Nephron progenitor cell (in vitro differentiated cells): ENCODE results near the gene KATNB1.
"Not testable (repeated sequence)": the region's sequence is repeated elsewhere in the genome, so short reads cannot be mapped to it uniquely, and the experiment has no call there.

Experiments used
- DNase-seq: peaks from one replicate; pipeline ENCODE4 v3.0.0; 2021
- H3K27ac Mint-ChIP-seq: 2 replicates; pipeline ENCODE4 v1.8.0; 2021; ENCODE audit warnings: mild to moderate bottlenecking, moderate library complexity, mixed read lengths
- H3K27me3 Mint-ChIP-seq: 2 replicates; pipeline ENCODE4 v1.8.0; 2021; ENCODE audit warnings: mild to moderate bottlenecking, low read depth, mixed read lengths; ENCODE audit not compliant: poor library complexity
- H3K36me3 Mint-ChIP-seq: 2 replicates; pipeline ENCODE4 v1.8.0; 2021; ENCODE audit warnings: low read depth, mixed read lengths
- H3K4me1 Mint-ChIP-seq: 2 replicates; pipeline ENCODE4 v1.8.0; 2021; ENCODE audit warnings: mixed read lengths
- H3K4me3 Mint-ChIP-seq: 2 replicates; pipeline ENCODE4 v1.8.0; 2021; ENCODE audit warnings: mild to moderate bottlenecking, moderate library complexity, mixed read lengths
- H3K9me3 Mint-ChIP-seq: 2 replicates; pipeline ENCODE4 v1.8.0; 2021; ENCODE audit warnings: mild to moderate bottlenecking, moderate library complexity, mixed read lengths
- TF ChIP-seq, protein P1 (sequence below): fragments of 200-600 bp; sonication (generic); IDR thresholded peaks from 2 replicates; pipeline ENCODE4 v1.5.0; 2021; ENCODE audit warnings: antibody characterized with exemption

The KATNB1 gene

DNA sequence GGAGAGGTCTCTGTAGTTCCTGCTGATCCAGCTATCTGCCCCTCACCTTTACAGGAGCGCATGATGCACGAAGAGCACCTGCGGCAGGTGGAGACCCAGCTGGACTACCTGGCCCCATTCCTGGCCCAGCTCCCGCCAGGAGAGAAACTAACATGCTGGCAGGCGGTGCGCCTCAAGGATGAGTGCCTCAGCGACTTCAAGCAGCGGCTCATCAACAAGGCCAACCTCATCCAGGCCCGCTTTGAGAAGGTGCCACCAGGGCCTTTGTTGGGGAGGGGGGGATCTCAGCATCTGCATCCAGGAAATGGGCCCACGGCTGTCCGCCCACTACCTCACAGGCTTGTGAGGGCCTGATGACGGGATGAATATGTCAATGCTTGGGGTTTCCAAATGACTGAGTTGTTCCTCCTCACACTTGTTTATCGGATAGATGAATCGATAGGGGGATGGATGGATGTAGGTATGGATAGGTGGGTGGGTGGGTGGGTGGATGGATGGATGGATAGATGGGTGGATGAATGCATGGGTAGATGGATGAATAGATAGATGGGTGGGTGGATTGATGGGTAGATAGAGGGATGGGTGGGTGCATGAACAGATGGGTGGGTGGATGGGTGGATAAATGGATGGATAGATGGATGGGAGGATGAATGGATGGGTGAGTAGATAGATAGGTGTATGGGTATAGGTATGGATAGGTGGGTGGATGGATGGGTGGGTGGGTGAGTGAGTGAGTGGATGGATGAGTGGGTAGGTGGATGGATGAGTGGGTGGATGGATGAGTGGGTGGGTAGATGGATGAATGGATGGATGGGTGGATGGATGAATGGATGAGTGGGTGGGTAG, 7.0 kb upstream of the KATNB1 start:
- DNase-seq, result no peak
- Mint-ChIP-seq H3K27ac (no peak overlapping the region), H3K9me3 (peaks cover 15% of the 10 kb centered on the region), H3K4me3 (no peak overlapping the region), H3K4me1 (peaks cover 26% of the 10 kb centered on the region), H3K36me3 (peaks cover 11% of the 10 kb centered on the region), H3K27me3 (peaks cover 13% of the 10 kb centered on the region)
- TF ChIP-seq, protein P1, sequence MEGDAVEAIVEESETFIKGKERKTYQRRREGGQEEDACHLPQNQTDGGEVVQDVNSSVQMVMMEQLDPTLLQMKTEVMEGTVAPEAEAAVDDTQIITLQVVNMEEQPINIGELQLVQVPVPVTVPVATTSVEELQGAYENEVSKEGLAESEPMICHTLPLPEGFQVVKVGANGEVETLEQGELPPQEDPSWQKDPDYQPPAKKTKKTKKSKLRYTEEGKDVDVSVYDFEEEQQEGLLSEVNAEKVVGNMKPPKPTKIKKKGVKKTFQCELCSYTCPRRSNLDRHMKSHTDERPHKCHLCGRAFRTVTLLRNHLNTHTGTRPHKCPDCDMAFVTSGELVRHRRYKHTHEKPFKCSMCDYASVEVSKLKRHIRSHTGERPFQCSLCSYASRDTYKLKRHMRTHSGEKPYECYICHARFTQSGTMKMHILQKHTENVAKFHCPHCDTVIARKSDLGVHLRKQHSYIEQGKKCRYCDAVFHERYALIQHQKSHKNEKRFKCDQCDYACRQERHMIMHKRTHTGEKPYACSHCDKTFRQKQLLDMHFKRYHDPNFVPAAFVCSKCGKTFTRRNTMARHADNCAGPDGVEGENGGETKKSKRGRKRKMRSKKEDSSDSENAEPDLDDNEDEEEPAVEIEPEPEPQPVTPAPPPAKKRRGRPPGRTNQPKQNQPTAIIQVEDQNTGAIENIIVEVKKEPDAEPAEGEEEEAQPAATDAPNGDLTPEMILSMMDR, result no peak

DNA sequence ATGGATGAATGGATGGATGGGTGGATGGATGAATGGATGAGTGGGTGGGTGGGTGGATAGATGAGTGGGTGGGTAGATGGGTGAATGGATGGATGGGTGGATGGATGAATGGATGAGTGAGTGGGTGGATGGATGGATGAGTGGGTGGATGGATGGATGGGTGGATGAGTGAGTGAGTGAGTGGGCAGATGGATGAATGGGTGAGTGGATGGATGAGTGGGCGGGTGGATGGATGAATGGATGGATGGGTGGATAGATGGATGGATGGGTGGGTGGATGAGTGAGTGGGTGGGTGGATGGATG, 6.4 kb upstream of the KATNB1 start:
- TF ChIP-seq, protein P1, result no peak
- Mint-ChIP-seq H3K27me3 (peaks cover 13% of the 10 kb centered on the region), H3K9me3 (peaks cover 16% of the 10 kb centered on the region), H3K4me3 (no peak overlapping the region), H3K4me1 (peaks cover 27% of the 10 kb centered on the region), H3K27ac (no peak overlapping the region), H3K36me3 (peaks cover 14% of the 10 kb centered on the region)
- no peak for DNase-seq

DNA sequence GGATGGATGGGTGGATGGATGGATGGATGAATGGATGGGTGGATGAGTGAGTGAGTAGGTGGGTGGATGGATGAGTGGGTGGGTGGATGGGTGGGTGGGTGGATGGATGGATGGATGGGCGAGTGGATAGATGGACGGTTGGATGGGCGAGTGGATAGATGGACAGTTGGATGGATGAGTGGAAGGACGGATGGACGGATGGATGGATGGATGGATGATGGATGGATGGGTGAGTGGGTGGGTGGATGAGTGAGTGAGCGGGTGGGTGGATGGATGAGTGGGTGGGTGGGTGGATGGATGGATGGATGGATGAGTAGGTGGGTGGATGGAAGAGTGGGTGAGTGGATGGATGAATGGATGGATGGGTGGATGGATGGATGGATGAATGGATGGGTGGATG, 5.7 kb upstream of the KATNB1 start:
- H3K27ac Mint-ChIP-seq, H3K4me3 Mint-ChIP-seq, DNase-seq: not testable (repeated sequence)
- Mint-ChIP-seq H3K27me3 (peaks cover 13% of the 10 kb centered on the region), H3K36me3 (peaks cover 14% of the 10 kb centered on the region), H3K9me3 (peaks cover 16% of the 10 kb centered on the region), H3K4me1 (peaks cover 21% of the 10 kb centered on the region)

DNA sequence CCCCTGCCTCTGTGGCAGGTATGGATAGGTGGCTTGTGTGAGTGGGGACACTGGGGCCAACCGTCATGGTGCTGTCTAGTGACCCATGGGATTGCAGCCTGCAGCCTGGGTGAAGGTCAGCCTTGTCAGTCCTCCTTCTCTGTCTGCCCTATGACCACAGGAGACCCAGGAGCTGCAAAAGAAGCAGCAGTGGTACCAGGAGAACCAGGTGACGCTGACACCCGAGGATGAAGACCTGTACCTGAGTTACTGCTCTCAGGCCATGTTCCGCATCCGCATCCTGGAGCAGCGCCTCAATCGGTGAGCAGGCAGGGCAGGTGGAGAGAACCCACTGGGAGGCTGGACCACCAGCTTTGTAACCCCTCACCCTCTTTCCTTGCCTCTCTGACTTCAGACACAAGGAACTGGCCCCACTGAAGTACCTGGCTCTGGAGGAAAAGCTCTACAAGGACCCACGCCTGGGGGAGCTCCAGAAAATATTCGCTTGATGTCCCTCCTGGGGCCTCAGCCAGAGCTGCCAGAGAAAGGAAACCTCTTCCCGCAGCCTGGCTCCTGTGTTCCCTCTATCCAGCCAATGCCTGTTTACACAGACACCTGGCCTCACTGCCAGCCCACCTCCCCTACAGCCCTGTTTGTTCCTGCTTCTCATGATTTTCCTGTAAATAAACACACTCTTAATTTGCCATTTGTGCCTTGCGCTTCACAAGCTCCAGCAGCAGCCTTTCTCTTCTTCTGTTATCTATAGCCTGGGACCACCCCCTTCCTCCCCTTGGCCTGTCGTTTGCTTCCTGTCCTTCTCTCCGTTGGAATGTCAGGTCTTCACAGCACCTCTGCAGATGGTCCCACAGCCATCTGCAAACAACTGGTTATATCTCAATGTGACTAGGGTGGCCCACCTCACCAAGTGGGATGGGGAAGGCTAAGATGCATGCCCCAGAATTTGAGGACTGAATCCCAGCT, 4.5 kb upstream of the KATNB1 start:
- Mint-ChIP-seq H3K4me1 (peaks cover 23% of the 10 kb centered on the region), H3K9me3 (peaks cover 16% of the 10 kb centered on the region), H3K36me3 (peaks cover 14% of the 10 kb centered on the region), H3K27ac (no peak overlapping the region), H3K27me3 (peaks cover 7% of the 10 kb centered on the region), H3K4me3 (no peak overlapping the region)
- no peak for DNase-seq
- TF ChIP-seq, protein P1, result no peak

DNA sequence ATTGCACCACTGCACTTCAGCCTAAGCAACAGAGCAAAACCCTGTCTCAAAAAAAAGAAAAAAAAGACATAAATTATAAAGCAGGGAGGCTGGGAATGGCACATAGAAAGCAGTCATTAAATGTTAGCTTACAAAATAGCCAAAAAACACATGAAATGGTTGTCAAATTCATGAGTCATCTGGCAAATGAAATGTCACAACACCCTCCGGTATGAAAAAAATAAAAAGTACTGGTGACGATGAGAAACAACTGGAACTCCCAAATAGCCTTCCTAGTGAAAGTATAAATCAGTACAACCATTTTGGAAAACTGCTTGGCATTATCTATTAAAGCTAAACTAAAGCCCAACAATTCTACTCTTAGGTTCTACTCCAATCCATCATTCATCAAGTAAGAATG, 3.5 kb upstream of the KATNB1 start:
- H3K36me3 Mint-ChIP-seq, result peaks cover 14% of the 10 kb centered on the region
- H3K9me3 Mint-ChIP-seq, result peaks cover 16% of the 10 kb centered on the region
- TF ChIP-seq, protein P1, result no peak
- DNase-seq, result no peak
- no peak overlapping the region for H3K4me3 Mint-ChIP-seq
- H3K27me3 Mint-ChIP-seq, result peaks cover 5% of the 10 kb centered on the region
- peaks cover 33% of the 10 kb centered on the region for H3K4me1 Mint-ChIP-seq
- no peak overlapping the region for H3K27ac Mint-ChIP-seq

DNA sequence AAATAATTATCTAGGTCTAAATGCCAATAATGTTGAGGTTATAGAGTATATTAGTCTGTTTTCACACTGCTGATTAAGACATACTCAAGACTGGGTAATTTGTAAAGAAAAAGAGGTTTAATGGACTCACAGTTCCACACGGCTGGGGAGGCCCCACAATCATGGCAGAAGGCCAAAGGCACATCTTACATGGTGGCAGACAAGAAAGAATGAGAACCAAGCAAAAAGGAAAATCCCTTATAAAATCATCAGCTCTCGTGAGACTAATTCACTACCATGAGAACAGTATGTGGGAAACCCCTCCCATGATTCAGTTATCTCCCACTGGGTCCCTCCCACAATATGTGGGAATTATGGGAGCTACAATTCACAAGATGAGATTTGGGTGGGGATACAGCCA, 2.9 kb upstream of the KATNB1 start:
- peaks cover 38% of the 10 kb centered on the region for H3K4me1 Mint-ChIP-seq
- H3K36me3 Mint-ChIP-seq, result peaks cover 14% of the 10 kb centered on the region
- H3K27ac Mint-ChIP-seq, result no peak overlapping the region
- H3K27me3 Mint-ChIP-seq, result peaks cover 5% of the 10 kb centered on the region
- H3K4me3 Mint-ChIP-seq, result peak overlapping the region; percentile 66
- peaks cover 16% of the 10 kb centered on the region for H3K9me3 Mint-ChIP-seq
- no peak for DNase-seq
- TF ChIP-seq, protein P1, result no peak
